ENCODE data around the gene CTU2. TPM values are rescaled to one million over a fixed set of nuclear protein-coding genes. Genes with fewer than 3 reads are reported as not detected.

The CTU2 gene
- total and polyA plus RNA-seq, 9 of the 15 experiments (the other 6 are each of a cell fraction or from before 2014, with no cell fraction given): 1.3 to 105 (median 23.2) TPM

- TF ChIP-seq SMARCE1 (IDR thresholded peaks at IDR 0.05) (peak; percentile 8; the same call in 1 of the 2 replicates), ZNF79 (CRISPR knock-in tag; IDR thresholded peaks at IDR 0.05; ENCODE audit: low read depth) (no peak), ZNF561 (CRISPR knock-in tag; conservative IDR thresholded peaks at IDR 0.05) (no peak), CREB3L1 (IDR thresholded peaks at IDR 0.05; ENCODE audit: borderline replicate concordance, low read depth) (no peak), ESRRA (IDR thresholded peaks at IDR 0.05; ENCODE audit: borderline replicate concordance, low read depth) (no peak), GATAD2A (IDR thresholded peaks at IDR 0.05) (peak; percentile 31; the same call in 1 of the 2 replicates), SREBF2 (CRISPR knock-in tag; IDR thresholded peaks at IDR 0.05) (no peak), ARID3B (CRISPR knock-in tag; IDR thresholded peaks at IDR 0.05; ENCODE audit: borderline replicate concordance) (no peak), ZNF609 (CRISPR knock-in tag; IDR thresholded peaks at IDR 0.05; ENCODE audit: borderline replicate concordance) (no peak), NFE2L1 (tag; IDR thresholded peaks at IDR 0.05; ENCODE audit: borderline replicate concordance, low read depth) (no peak), NCOR1 (IDR thresholded peaks at IDR 0.05) (no peak), CXXC5 (CRISPR knock-in tag; IDR thresholded peaks at IDR 0.05) (peak; percentile 81), ERF (CRISPR knock-in tag; IDR thresholded peaks at IDR 0.05) (0 out of 2 replicates have a peak, but pooled peaks have one; percentile 74), POLR3G (IDR thresholded peaks at IDR 0.05; ENCODE audit: extremely low read depth, insufficient read length, insufficient replicate concordance) (no peak), POU5F1 (IDR thresholded peaks at IDR 0.05; ENCODE audit: borderline replicate concordance, low read depth, low read length, partially characterized antibody) (no peak)
- TF ChIP-seq, protein P1, sequence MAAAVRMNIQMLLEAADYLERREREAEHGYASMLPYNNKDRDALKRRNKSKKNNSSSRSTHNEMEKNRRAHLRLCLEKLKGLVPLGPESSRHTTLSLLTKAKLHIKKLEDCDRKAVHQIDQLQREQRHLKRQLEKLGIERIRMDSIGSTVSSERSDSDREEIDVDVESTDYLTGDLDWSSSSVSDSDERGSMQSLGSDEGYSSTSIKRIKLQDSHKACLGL (CRISPR knock-in tag; IDR thresholded peaks at IDR 0.05; ENCODE audit: borderline replicate concordance, poor library complexity, severe bottlenecking): no peak
- TF ChIP-seq, protein P2, sequence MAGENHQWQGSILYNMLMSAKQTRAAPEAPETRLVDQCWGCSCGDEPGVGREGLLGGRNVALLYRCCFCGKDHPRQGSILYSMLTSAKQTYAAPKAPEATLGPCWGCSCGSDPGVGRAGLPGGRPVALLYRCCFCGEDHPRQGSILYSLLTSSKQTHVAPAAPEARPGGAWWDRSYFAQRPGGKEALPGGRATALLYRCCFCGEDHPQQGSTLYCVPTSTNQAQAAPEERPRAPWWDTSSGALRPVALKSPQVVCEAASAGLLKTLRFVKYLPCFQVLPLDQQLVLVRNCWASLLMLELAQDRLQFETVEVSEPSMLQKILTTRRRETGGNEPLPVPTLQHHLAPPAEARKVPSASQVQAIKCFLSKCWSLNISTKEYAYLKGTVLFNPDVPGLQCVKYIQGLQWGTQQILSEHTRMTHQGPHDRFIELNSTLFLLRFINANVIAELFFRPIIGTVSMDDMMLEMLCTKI (IDR thresholded peaks at IDR 0.05; ENCODE audit: partially characterized antibody): no peak
Observed at GRCh38 chr16:88686439-88687253, 19.7 kb upstream of the CTU2 start, which contains the start of gene SNAI3 (continued).
